Activated T-helper 9 cell treated with anti-CD3 and anti-CD28 coated beads, Interleukin-2, amount 50 U/mL, for 16 hours (primary cell): ENCODE measurements around the gene COL26A1.

Experiments used
- DNase-seq: peaks from one replicate; pipeline ENCODE4 v3.0.0-alpha.2; 2020; ENCODE audit warnings: low read depth

COL26A1 gene

DNA sequence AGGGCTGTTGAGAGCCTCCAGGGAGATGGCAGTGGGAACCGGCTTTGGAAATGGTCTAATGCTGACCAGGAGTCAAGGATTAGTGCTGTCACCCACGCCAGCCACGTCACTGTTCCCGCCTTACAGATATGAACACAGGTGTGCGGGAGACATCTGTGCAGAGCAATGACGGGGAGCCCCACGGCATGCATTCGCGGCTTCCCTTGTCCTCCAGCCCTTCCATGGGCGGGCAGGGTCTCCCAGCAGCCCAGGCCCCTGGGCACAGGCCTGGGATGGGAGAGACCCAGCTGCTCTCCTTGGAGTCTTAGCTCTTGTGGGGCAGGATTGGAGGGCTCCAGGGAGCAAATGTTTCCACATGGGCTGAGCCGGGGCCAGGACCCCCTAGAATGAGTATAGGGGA is 172.2 kb downstream of the COL26A1 start:
- no peak for DNase-seq

GRCh38 chr7:101535351-101535751 is 172.7 kb downstream of the COL26A1 start:
- no peak for DNase-seq

DNA sequence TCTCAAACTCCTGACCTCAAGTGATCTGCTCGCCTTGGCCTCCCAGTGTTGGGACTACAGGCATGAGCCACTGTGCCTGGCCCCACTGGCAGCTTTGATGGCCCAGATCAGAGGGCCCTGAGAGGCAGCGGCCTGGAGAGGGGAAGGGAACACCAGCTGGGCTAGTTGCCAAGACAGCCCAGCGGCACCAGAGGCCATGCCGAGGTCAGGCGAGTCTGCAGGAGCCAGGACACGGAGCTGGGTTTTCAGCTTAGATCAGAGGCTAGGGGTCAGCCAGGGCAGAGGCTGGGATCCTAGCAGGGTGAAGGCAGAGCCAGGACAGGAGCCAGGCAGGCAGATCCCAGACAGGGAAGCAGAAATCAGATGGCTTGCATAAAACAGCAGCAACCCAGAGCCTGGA is 173.6 kb downstream of the COL26A1 start:
- no peak for DNase-seq

- no peak for DNase-seq
These were observed 174.0 kb downstream of the COL26A1 start for GRCh38 chr7:101536668-101537067.

GRCh38 chr7:101537205-101537604 is 174.5 kb downstream of the COL26A1 start:
- no peak for DNase-seq

GRCh38 chr7:101537935-101538595 is 175.4 kb downstream of the COL26A1 start:
- no peak for DNase-seq

- DNase-seq = peak; percentile 36
These were observed 176.2 kb downstream of the COL26A1 start for GRCh38 chr7:101538596-101539459.

DNA sequence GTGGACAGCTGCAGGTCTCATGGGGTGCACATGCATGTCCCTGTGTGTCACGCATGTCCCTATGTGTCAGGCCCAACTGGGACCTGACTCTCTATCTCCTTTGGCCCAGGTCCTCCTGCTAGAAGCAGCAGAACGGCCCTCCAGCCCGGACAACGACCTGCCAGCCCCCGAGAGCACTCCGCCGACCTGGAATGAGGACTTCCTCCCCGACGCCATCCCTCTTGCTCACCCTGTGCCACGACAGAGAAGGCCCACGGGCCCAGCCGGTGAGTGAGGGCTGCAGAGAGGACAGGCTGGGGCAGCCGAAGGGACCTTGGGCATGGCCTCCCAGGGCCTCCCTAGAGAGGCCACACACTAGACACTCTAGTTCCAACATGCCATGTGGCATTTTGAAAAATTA is 177.1 kb downstream of the COL26A1 start:
- DNase-seq = no peak

DNA sequence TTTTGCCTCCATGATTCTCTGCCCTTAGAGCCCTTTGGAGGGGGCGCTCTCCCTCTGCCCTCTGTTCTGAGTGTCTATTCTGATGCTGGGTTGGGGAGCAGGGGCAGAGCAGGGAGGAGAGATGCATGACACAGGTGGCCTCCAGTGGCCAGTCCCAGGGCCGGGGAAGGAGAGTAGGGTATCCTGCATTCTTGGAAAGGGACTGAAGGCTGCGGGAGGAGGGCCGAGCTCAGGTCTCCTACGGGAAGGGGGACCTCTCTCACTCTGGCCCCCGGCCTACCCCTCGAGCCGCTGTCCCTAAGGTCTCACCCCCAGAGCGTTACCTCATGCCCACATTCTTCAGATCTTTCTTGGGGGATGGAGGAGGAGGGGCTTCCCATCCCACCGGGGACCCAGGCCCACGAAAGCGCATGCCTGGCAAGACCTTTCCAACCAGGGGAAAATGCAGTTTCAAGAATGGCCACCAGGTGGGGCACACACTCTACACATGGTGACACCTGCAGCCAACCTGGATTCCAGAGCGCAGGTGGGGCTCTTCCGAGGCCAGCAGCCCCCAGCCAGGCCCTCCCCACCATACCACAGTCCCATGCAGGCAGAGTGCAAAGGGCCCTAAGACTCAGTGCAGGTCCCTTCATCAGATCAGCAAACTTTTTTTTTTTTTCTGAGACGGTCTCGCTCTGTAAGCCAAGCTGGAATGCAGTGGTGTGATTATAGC is 180.0 kb downstream of the COL26A1 start:
- DNase-seq = peak; percentile 56

- no peak for DNase-seq
These were observed 180.6 kb downstream of the COL26A1 start for GRCh38 chr7:101543242-101543766.

DNA sequence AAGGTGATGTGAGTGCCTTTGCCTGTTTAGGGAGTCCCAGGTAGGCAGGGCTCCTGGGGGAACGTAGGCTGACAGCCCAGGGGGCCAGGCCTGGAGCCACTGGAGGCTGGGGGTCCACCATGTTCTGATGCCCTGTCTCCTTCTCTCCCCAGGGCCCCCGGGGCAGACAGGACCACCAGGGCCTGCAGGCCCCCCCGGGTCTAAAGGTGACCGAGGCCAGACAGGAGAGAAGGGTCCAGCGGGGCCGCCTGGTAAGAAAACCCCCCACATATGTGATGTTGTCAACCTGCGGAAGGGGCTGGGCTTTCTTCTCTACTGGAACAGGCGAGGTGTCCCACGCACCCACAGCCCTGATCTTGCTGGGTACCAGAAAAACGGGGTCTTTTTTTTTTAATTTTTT is 181.2 kb downstream of the COL26A1 start:
- no peak for DNase-seq

GRCh38 chr7:101545441-101546190 is 182.9 kb downstream of the COL26A1 start:
- DNase-seq = no peak

- DNase-seq = no peak
These were observed 183.7 kb downstream of the COL26A1 start for GRCh38 chr7:101546308-101546936.

DNA sequence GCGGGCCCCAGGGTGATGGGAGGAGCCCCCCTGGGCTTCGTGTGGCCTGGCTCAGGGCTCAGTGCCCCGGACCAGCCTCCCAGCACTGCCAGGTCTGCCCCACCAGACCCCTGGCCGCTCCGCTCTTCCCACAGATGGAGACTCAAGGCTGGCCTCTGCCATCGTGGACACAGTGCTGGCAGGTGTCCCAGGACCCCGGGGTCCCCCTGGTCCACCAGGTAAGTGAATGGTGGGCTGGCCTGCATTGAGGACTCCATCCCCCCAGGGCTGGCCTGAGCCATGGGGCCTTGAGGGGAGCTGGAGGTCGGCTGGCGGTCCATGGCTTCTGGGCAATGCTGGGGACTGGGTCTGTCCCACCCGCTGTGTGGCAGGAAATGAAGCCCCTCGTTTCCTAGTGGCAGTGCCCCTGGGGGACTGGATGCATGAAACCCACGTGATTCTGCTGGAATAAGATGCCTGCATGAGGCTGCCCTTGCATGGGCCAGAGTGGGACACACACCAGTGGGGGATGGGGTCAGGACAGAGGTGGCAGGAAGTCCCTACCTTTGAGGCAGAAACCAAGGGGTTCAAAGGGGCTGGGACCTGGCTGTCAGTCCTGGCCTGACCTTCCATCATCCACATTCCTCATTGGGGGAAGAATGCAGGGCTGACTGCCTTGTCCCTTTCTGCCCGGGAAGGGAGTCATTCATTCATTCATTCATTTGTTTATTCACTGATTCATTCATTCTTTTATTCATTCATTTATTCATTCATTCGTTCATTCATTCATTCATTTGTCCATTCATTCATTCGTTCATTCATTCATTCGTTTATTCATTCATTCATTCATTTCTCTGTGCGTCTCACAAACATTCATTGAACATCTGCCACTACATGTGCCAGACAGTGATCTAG is 184.6 kb downstream of the COL26A1 start:
- no peak for DNase-seq

GRCh38 chr7:101547916-101548661 is 185.4 kb downstream of the COL26A1 start:
- no peak for DNase-seq

DNA sequence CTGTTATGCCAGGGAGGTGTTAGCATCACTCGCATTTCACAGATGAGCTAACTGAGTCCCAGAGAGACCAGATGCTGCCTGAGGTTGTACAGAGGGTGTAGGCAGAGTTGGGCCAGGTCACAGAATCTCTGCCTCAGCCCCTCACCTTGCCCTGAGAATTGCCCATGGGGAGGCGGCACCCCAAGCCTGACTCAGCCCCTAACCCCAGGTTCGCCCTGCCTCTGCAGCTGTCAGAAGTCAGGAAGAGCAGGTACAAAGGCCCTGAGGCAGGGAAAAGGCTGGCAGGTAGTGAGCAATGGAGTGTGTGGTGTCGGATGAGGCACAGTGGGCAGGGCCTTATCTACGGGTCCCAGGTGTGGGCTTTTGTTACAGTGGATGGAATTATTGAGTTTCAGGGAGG is 187.1 kb downstream of the COL26A1 start:
- no peak for DNase-seq

DNA sequence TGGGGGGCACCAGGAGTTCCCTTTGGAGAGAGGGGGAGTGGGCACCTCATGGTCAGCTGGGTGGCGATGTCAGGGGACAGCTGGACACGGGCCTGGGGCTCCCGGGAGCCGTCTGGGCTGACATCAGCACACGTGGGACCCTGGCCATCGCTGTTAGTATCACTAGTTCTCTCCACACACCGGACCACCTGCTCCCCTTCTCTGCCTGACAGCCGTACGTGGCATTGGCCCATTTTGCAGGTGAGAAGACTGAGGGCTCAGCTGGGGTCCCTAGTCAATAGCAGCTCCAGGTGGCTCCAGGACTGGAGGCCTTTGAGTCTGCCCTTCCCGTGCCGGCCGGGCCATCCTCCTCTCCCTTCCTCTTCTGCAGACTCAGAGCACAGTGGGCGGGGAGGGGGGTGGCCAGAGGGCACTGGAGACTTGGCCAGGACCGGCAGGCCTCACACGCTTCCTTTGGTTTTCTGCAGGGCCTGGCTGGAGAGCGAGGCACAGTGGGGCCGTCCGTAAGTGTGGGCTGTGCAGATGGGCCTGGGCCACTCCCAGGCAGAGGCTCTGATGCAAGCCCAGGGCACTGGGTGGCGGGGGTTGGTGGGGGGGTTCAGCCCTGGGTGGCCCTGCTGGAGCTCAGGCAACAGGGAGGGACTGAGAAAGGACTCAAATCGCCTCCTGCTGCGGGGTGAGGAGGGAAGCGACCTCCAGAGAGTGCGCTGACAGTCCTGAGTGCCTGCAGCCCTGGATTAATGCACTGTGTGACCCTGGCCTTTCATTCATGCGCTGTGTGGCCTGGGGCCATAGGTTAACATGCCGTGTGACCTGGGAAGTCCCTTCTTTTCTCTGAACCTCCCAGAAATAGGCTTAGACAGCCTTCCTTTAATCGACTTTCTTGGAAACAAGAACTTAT is 188.2 kb downstream of the COL26A1 start:
- no peak for DNase-seq

DNA sequence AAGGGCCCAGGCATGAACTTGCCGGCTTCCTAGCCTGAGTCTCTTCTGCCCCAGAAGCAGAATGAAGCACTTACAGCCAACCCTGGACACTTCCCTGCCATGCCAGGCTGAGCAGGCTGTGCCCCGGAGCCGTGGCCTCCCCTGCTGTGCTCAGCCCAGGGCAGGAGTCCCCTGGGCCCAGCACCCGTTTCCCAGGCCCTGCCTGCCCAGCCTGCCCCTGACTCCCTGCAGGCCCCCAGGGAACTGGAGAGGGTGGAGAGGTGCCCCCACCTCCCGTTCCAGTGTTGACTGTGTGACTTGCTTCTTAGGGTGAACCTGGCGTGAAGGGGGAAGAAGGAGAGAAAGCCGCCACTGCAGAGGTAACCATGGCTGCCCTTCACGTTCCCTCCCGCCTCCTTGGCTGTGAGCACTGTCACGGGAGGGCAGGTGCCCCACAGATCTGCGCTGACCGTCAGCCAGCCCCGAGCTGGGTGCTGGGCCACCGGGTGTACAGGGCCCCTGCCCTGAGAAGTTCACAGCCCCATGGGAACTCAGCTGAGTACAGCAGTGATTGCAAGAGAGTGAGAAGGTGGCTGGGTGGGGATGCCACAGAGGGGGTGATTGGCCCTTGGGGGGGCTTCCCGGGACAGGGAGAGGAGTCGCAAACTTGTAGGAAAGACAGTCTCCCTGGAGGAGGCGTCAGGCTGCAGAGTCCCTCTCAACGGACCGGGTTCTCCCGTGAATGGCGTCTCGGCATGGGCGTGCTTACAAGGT is 190.5 kb downstream of the COL26A1 start:
- no peak for DNase-seq
